MCF 10A (cell line): ENCODE data around the gene DNAJC27. TPM values are rescaled to one million over a fixed set of nuclear protein-coding genes. Genes with fewer than 3 reads are reported as not detected.

Experiments used
- BruUV-seq: library from RNA; stranded (reverse); fragments of 400-500 nt; replicated peaks from 2 replicates; lab custom pipeline; 2021; lab: Mats Ljungman, UMichigan
- CTCF ChIA-PET: fragments of 300-600 bp; sonication (Branson Sonifier 250); formaldehyde crosslinking; extraction: SDS; loops from one replicate; lab custom pipeline; 2021; ENCODE audit warnings: antibody characterized with exemption, inconsistent platforms; lab: Yijun Ruan, JAX
- POLR2A ChIA-PET: fragments of 300-600, 350-650 bp; sonication (Branson Sonifier 250); formaldehyde crosslinking; extraction: SDS; loops from one replicate; lab custom pipeline; 2020; ENCODE audit warnings: antibody characterized with exemption, inconsistent platforms; lab: Yijun Ruan, JAX
- DNase-seq: peaks from one replicate; pipeline ENCODE4 v3.0.0-alpha.2; 2018; ENCODE audit not compliant: unreplicated experiment
- H3K27ac Mint-ChIP-seq: one replicate; pipeline ENCODE4 v1.8.0; 2022; ENCODE audit warnings: mild to moderate bottlenecking, low read depth, mixed read lengths; ENCODE audit not compliant: unreplicated experiment
- H3K27me3 Mint-ChIP-seq: one replicate; pipeline ENCODE4 v1.8.0; 2022; ENCODE audit warnings: mixed read lengths; ENCODE audit not compliant: insufficient read depth, unreplicated experiment
- H3K36me3 Mint-ChIP-seq: one replicate; pipeline ENCODE4 v1.8.0; 2022; ENCODE audit warnings: mild to moderate bottlenecking, moderate library complexity, mixed read lengths; ENCODE audit not compliant: insufficient read depth, unreplicated experiment
- H3K4me1 Mint-ChIP-seq: one replicate; pipeline ENCODE4 v1.8.0; 2022; ENCODE audit warnings: mixed read lengths; ENCODE audit not compliant: insufficient read depth, unreplicated experiment
- H3K4me3 Mint-ChIP-seq: one replicate; pipeline ENCODE4 v1.8.0; 2022; ENCODE audit warnings: mild to moderate bottlenecking, moderate library complexity, mixed read lengths; ENCODE audit not compliant: unreplicated experiment
- H3K9me3 Mint-ChIP-seq: one replicate; pipeline ENCODE4 v1.8.0; 2022; ENCODE audit warnings: mixed read lengths; ENCODE audit not compliant: unreplicated experiment
- intact Hi-C: fragments of 100-400 bp; cut with micrococcal nuclease; formaldehyde crosslinking; loops from 2 replicates; pipeline ENCODE4 v1.14.1; 2022
- total RNA-seq: library from RNA; stranded (reverse); gene quantifications from 2 replicates; pipeline ENCODE4 v1.2.3, GENCODE V29; 2022
- TF ChIP-seq, protein P1 (sequence below): fragments of 200-600 bp; IDR thresholded peaks from one replicate; pipeline ENCODE4 v1.8.0; 2022; ENCODE audit warnings: antibody characterized with exemption, mild to moderate bottlenecking; ENCODE audit not compliant: unreplicated experiment

DNAJC27 gene
- total RNA-seq, 1 experiment from 2014 or later: 7.1 TPM

DNA sequence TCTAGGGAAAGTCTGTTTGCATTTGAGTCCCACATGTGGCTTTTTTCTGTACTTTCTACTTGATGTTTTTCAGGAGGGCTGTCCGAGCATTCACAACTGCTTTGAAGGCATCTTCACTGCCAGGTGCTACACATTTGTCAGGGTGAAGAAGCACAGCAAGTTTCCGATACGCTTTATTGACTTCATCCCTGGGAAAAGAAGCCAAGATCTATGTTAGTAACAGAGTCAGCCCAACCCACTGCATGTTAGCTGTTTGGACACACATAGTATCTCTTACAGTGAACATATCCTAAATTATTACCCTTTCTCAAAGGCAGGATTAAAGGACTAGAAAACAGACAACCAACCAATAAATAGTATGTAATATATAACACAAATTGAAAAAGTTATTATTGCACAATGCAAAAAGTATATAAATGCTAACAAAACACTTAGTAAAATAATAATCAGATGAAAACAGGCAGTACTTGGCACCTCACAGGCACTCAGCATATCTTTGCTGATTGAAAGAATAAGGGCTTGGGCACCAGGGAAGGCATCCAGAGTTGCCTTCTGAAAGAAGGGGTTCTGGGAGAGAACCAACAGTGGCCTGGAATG is 24.1 kb downstream of the DNAJC27 start:
- peaks cover 34% of the 10 kb centered on the region for H3K36me3 Mint-ChIP-seq
- BruUV-seq: no TSS peak
- H3K9me3 Mint-ChIP-seq: no peaks in the 10 kb centered on the region
- TF ChIP-seq, protein P1, sequence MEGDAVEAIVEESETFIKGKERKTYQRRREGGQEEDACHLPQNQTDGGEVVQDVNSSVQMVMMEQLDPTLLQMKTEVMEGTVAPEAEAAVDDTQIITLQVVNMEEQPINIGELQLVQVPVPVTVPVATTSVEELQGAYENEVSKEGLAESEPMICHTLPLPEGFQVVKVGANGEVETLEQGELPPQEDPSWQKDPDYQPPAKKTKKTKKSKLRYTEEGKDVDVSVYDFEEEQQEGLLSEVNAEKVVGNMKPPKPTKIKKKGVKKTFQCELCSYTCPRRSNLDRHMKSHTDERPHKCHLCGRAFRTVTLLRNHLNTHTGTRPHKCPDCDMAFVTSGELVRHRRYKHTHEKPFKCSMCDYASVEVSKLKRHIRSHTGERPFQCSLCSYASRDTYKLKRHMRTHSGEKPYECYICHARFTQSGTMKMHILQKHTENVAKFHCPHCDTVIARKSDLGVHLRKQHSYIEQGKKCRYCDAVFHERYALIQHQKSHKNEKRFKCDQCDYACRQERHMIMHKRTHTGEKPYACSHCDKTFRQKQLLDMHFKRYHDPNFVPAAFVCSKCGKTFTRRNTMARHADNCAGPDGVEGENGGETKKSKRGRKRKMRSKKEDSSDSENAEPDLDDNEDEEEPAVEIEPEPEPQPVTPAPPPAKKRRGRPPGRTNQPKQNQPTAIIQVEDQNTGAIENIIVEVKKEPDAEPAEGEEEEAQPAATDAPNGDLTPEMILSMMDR: no peak
- peaks cover 6% of the 10 kb centered on the region for H3K4me1 Mint-ChIP-seq
- H3K4me3 Mint-ChIP-seq: no peak overlapping the region
- ChIA-PET POLR2A (interaction anchor here (1.4 kb wide), 1 partner anchor 9 kb away, joined by 5 read pairs; no protein-coding TSS in a partner anchor), CTCF (no interaction called here)
- intact Hi-C loops: no loop called here
- no peak for DNase-seq
- no peaks in the 10 kb centered on the region for H3K27me3 Mint-ChIP-seq
- no peak overlapping the region for H3K27ac Mint-ChIP-seq

DNA sequence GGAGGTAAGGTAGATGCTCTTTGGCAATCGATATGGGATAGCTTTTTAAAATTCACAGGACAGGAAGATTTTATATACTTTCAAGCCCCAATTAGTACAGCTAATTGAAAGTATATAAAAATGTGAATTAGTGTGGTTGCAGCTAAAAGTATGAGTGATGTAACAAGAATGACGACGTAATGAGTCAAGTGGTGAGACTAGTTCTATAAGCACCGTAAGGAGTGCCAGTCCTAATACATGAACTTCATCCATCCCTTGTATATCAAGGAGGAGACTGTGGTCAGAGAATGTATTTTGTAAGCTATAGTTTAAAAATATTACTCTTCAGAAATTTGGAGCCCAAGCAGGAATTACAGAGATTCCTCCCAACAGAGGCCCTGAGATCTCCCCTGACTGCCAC is 25.8 kb downstream of the DNAJC27 start:
- CTCF ChIA-PET: interaction anchor here (0.6 to 0.7 kb wide), 4 partner anchors 49 to 1287 kb away, joined by 3 to 4 read pairs (median 3); no protein-coding TSS in a partner anchor

DNA sequence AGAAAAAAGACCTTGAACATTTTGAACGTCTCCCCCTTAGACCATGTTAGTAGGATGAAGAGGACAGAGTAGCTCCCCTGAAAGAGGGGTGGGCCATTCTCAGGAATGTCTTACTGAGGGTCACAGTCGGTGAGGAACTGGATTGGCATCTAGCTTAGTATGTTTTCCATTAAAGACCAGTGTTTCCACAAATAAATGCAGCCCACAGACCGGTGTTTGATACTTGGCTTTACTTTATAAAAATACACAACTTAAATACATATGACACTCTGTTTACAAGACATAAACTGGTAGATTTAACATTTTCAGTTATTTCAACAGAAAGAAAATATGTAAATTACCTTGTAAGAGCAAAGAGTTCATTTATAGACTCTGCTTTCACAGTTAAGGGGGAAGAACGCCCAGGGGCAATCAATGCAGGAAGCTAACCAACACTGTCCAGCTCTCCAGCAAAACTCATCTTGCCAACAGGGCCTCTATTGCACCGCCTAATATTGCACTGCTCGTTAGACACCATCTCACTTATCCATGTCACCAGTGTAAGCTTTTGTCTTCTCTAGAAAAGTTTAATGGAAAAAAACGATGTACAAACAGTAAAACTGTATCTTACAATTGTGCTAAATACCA is 28.2 kb downstream of the DNAJC27 start:
- no peaks in the 10 kb centered on the region for H3K27me3 Mint-ChIP-seq
- BruUV-seq: no TSS peak
- no peak overlapping the region for H3K4me3 Mint-ChIP-seq
- TF ChIP-seq, protein P1: no peak
- POLR2A ChIA-PET: interaction anchor here (0.6 to 0.9 kb wide), 3 partner anchors 15 to 24 kb away, joined by 3 read pairs; partner anchors contain the start of gene ADCY3
- H3K36me3 Mint-ChIP-seq: peaks cover 14% of the 10 kb centered on the region
- H3K9me3 Mint-ChIP-seq: no peaks in the 10 kb centered on the region
- DNase-seq: no peak
- intact Hi-C loops: no loop called here
- peaks cover 6% of the 10 kb centered on the region for H3K4me1 Mint-ChIP-seq
- CTCF ChIA-PET: interaction anchor here (0.6 kb wide), 2 partner anchors 83 to 531 kb away, joined by 3 read pairs; no protein-coding TSS in a partner anchor
- no peak overlapping the region for H3K27ac Mint-ChIP-seq

More for the DNA sequence above, 25.8 kb downstream of the DNAJC27 start:
- H3K4me3 Mint-ChIP-seq: no peak overlapping the region
- no peak overlapping the region for H3K27ac Mint-ChIP-seq
- BruUV-seq: no TSS peak
- peaks cover 20% of the 10 kb centered on the region for H3K36me3 Mint-ChIP-seq
- no peaks in the 10 kb centered on the region for H3K9me3 Mint-ChIP-seq
- intact Hi-C loops: no loop called here
- POLR2A ChIA-PET: interaction anchor here (0.7 kb wide), 1 partner anchor 20 kb away, joined by 3 read pairs; no protein-coding TSS in a partner anchor
- DNase-seq: no peak
- TF ChIP-seq, protein P1: no peak
- H3K27me3 Mint-ChIP-seq: no peaks in the 10 kb centered on the region
- H3K4me1 Mint-ChIP-seq: peaks cover 6% of the 10 kb centered on the region

DNA sequence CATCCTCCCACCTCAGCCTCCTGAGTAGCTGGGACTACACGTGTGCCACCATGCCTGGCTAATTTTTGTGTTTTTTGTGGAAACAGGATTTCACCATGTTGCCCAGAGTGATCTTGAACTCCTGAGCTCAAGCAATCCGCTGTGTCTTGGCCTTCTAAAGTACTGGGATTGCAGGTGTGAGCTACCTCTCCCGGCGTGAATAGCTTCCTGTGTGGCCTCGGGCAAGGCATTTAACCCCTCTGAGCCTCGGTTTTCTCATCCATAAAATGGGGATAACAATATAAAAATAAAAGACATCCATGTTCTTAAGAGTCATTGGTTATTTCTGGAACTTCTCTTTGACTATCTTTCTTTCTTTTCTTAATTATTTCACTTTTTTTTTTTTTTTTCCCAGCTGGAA is 32.4 kb downstream of the DNAJC27 start:
- TF ChIP-seq, protein P1: no peak
- Mint-ChIP-seq H3K27ac (no peak overlapping the region), H3K9me3 (no peaks in the 10 kb centered on the region), H3K27me3 (no peaks in the 10 kb centered on the region), H3K4me1 (no peaks in the 10 kb centered on the region), H3K36me3 (peaks cover 6% of the 10 kb centered on the region), H3K4me3 (no peak overlapping the region)
- ChIA-PET POLR2A (no interaction called here), CTCF (interaction anchor here (0.7 kb wide), 1 partner anchor 288 kb away, joined by 3 read pairs; no protein-coding TSS in a partner anchor)
- DNase-seq: no peak
- no TSS peak for BruUV-seq
- intact Hi-C loops: no loop called here
